H9 (cell line): ENCODE results near the gene YAP1. TPM values are rescaled to one million over a fixed set of nuclear protein-coding genes. Genes with fewer than 3 reads are reported as not detected.

Experiments
- DNase-seq: peaks from one replicate; pipeline ENCODE4 v3.0.0-alpha.2; 2017
- H2AFZ ChIP-seq: one replicate; pipeline ENCODE4 v1.6.1; 2013; ENCODE audit warnings: mild to moderate bottlenecking, low read length, control low read depth, moderate library complexity
- H2AK5ac ChIP-seq: 2 replicates; pipeline ENCODE4 v1.6.1; 2013; ENCODE audit warnings: low read length, control low read depth, mixed read lengths; ENCODE audit not compliant: insufficient read length
- H2BK120ac ChIP-seq: one replicate; pipeline ENCODE4 v1.6.1; 2013; ENCODE audit warnings: low read depth, mild to moderate bottlenecking, low read length, control low read depth, inconsistent platforms; ENCODE audit not compliant: poor library complexity, severe bottlenecking
- H2BK12ac ChIP-seq: 2 replicates; pipeline ENCODE4 v1.6.1; 2013; ENCODE audit warnings: low read length, control low read depth, mixed read lengths, low read depth; ENCODE audit not compliant: insufficient read length
- H2BK15ac ChIP-seq: 2 replicates; pipeline ENCODE4 v1.6.1; 2013; ENCODE audit warnings: low read depth, low read length, control low read depth
- H2BK20ac ChIP-seq: one replicate; pipeline ENCODE4 v1.6.1; 2013; ENCODE audit warnings: low read depth, mild to moderate bottlenecking, low read length, control low read depth, inconsistent platforms; ENCODE audit not compliant: poor library complexity, severe bottlenecking
- H2BK5ac ChIP-seq: 2 replicates; pipeline ENCODE4 v1.6.1; 2013; ENCODE audit warnings: low read length, control low read depth, mixed read lengths; ENCODE audit not compliant: insufficient read length
- H3K14ac ChIP-seq: 2 replicates; pipeline ENCODE4 v1.6.1; 2013; ENCODE audit warnings: low read length, control low read depth; ENCODE audit not compliant: insufficient read depth
- H3K18ac ChIP-seq: 2 replicates; pipeline ENCODE4 v1.6.1; 2013; ENCODE audit warnings: low read depth, mild to moderate bottlenecking, mixed read lengths, low read length, control low read depth; ENCODE audit not compliant: insufficient read length
- H3K23ac ChIP-seq: 2 replicates; pipeline ENCODE4 v1.6.1; 2013; ENCODE audit warnings: low read length, control low read depth, mixed read lengths, low read depth; ENCODE audit not compliant: insufficient read length
- H3K23me2 ChIP-seq: 2 replicates; pipeline ENCODE4 v1.6.1; 2013; ENCODE audit warnings: low read depth, mild to moderate bottlenecking, mixed read lengths, low read length, control low read depth; ENCODE audit not compliant: insufficient read length, poor library complexity, severe bottlenecking
- H3K27ac ChIP-seq: 2 replicates; pipeline ENCODE4 v1.5.1; 2013; ENCODE audit warnings: low read length, control low read depth, mixed read lengths, low read depth; ENCODE audit not compliant: insufficient read length
- H3K27me3 ChIP-seq: 2 replicates; pipeline ENCODE4 v1.6.1; 2013; ENCODE audit warnings: low read length, control low read depth, inconsistent platforms; ENCODE audit not compliant: insufficient read depth
- H3K4ac ChIP-seq: 2 replicates; pipeline ENCODE4 v1.6.1; 2013; ENCODE audit warnings: low read depth, mild to moderate bottlenecking, control low read depth, inconsistent platforms, low read length, moderate library complexity
- H3K4me1 ChIP-seq: 2 replicates; pipeline ENCODE4 v1.6.1; 2013; ENCODE audit warnings: low read length, control low read depth, inconsistent platforms; ENCODE audit not compliant: insufficient read depth
- H3K4me2 ChIP-seq: 2 replicates; pipeline ENCODE4 v1.6.1; 2013; ENCODE audit warnings: low read length, control low read depth, mixed read lengths; ENCODE audit not compliant: insufficient read length, insufficient read depth
- H3K56ac ChIP-seq: 2 replicates; pipeline ENCODE4 v1.6.1; 2013; ENCODE audit warnings: low read depth, mild to moderate bottlenecking, mixed read lengths, low read length, control low read depth; ENCODE audit not compliant: insufficient read length
- H3K79me1 ChIP-seq: 2 replicates; pipeline ENCODE4 v1.6.1; 2013; ENCODE audit warnings: low read depth, mild to moderate bottlenecking, moderate library complexity, low read length, control low read depth, inconsistent platforms; ENCODE audit not compliant: insufficient read depth, poor library complexity, severe bottlenecking
- H3K79me2 ChIP-seq: 2 replicates; pipeline ENCODE4 v1.6.1; 2013; ENCODE audit warnings: low read length, control low read depth, inconsistent platforms; ENCODE audit not compliant: insufficient read depth
- H3K9ac ChIP-seq: 2 replicates; pipeline ENCODE4 v1.6.1; 2013; ENCODE audit warnings: low read length, control low read depth, mixed read lengths; ENCODE audit not compliant: insufficient read length; ENCODE audit errors: extremely low read depth
- H3K9me3 ChIP-seq: one replicate; pipeline ENCODE4 v1.6.1; 2013; ENCODE audit warnings: low read depth, low read length, inconsistent platforms; ENCODE audit not compliant: control insufficient read depth
- H3T11ph ChIP-seq: one replicate; pipeline ENCODE4 v1.6.1; 2013; ENCODE audit warnings: mild to moderate bottlenecking, low read length, control low read depth, inconsistent platforms
- H4K20me1 ChIP-seq: one replicate; pipeline ENCODE4 v1.6.1; 2013; ENCODE audit not compliant: control insufficient read depth, insufficient read length, insufficient read depth
- H4K5ac ChIP-seq: 2 replicates; pipeline ENCODE4 v1.6.1; 2013; ENCODE audit warnings: low read depth, mild to moderate bottlenecking, mixed read lengths, low read length, control low read depth; ENCODE audit not compliant: insufficient read length
- H4K8ac ChIP-seq: replicated peaks from 2 replicates; pipeline ENCODE4 v1.6.1; 2013; ENCODE audit warnings: low read length, control low read depth, mixed read lengths, low read depth; ENCODE audit not compliant: insufficient read length
- H4K91ac ChIP-seq: 2 replicates; pipeline ENCODE4 v1.6.1; 2013; ENCODE audit warnings: low read depth, mild to moderate bottlenecking, moderate library complexity, mixed read lengths, low read length, control low read depth; ENCODE audit not compliant: insufficient read length
- H3K27ac Mint-ChIP-seq, 3 experiments: 2 replicates in 2 of 3; 3 replicates in 1 of 3; pipeline ENCODE4 v1.8.0; 2020 to 2021; ENCODE audit warnings: mixed read lengths in 3 of 3, mild to moderate bottlenecking in 1 of 3, moderate library complexity in 1 of 3
- H3K27me3 Mint-ChIP-seq: 2 replicates; pipeline ENCODE4 v1.8.0; 2021; ENCODE audit warnings: low read depth, mild to moderate bottlenecking, moderate library complexity, mixed read lengths
- H3K36me3 Mint-ChIP-seq, 3 experiments: 2 replicates in 2 of 3; 3 replicates in 1 of 3; pipeline ENCODE4 v1.8.0; 2020 to 2021; ENCODE audit warnings: low read depth in 3 of 3, mixed read lengths in 3 of 3; ENCODE audit not compliant: insufficient read depth in 1 of 3
- H3K4me1 Mint-ChIP-seq, 2 experiments: 2 replicates each; pipeline ENCODE4 v1.8.0; 2020; ENCODE audit warnings: mixed read lengths in 2 of 2
- H3K4me3 Mint-ChIP-seq, 2 experiments: 2 replicates in 1 of 2; 3 replicates in 1 of 2; pipeline ENCODE4 v1.8.0; 2020 to 2021; ENCODE audit warnings: mild to moderate bottlenecking in 2 of 2, mixed read lengths in 2 of 2, moderate library complexity in 1 of 2
- H3K9me3 Mint-ChIP-seq, 2 experiments: 2 replicates in 1 of 2; 3 replicates in 1 of 2; pipeline ENCODE4 v1.8.0; 2020; ENCODE audit warnings: mild to moderate bottlenecking in 2 of 2, mixed read lengths in 2 of 2, moderate library complexity in 1 of 2
- CTCF ChIP-seq: fragments of 200-600 bp; sonication (generic); conservative IDR thresholded peaks from 3 replicates; pipeline ENCODE4 v1.8.0; 2021; ENCODE audit warnings: antibody characterized with exemption, mild to moderate bottlenecking
- WGBS: extraction: QIAGEN DNeasy Blood & Tissue Kit; methylation state at CpG from one replicate; pipeline ENCODE4 v1.1.7; 2013; ENCODE audit warnings: missing lambda C conversion rate, low lambda C conversion rate, mixed read lengths; ENCODE audit not compliant: insufficient read length; ENCODE audit errors: extremely low coverage; 5-methylcytosine and 5-hydroxymethylcytosine counted together
- total RNA-seq: library from RNA; stranded (reverse); gene quantifications from 2 replicates; pipeline ENCODE4 v1.2.1, GENCODE V29; 2021

YAP1 gene
- total RNA-seq, 1 experiment from 2014 or later = 124 TPM

- Histone ChIP-seq H4K5ac (no peak overlapping the region), H3K18ac (no peak overlapping the region), H2BK12ac (no peak overlapping the region), H3K4me2 (peak overlapping the region; percentile 14), H2BK20ac (no peak overlapping the region), H4K91ac (no peak overlapping the region), H2BK5ac (no peak overlapping the region), H3K23me2 (no peaks in the 10 kb centered on the region), H3K4ac (no peak overlapping the region), H3K27me3 (no peaks in the 10 kb centered on the region), H2BK120ac (no peak overlapping the region), H3K14ac (no peak overlapping the region), H3T11ph (no peak overlapping the region), H3K4me1 (peaks cover 4% of the 10 kb centered on the region), H4K8ac (no peak overlapping the region), H3K23ac (no peak overlapping the region), H2AK5ac (no peak overlapping the region), H3K9ac (no peak overlapping the region), H2BK15ac (no peak overlapping the region), H3K9me3 (no peaks in the 10 kb centered on the region), H3K27ac (peak overlapping the region; percentile 80), H2AFZ (no peak overlapping the region), H3K79me1 (no peaks in the 10 kb centered on the region), H4K20me1 (no peaks in the 10 kb centered on the region), H3K56ac (no peak overlapping the region), H3K79me2 (no peaks in the 10 kb centered on the region)
- Mint-ChIP-seq H3K9me3 (peaks cover 7 to 10% of the 10 kb centered on the region in 2 experiments), H3K36me3 (peaks cover 11 to 18% (median 17%) of the 10 kb centered on the region in 3 experiments), H3K27me3 (no peaks in the 10 kb centered on the region), H3K4me3 (peak overlapping the region; percentile 27 to 61), H3K27ac (peak overlapping the region; percentile 94 to 98 (median 95)), H3K4me1 (peaks cover 52 to 56% of the 10 kb centered on the region in 2 experiments)
- no CpG with 5 or more reads among the region's 2 CpGs for WGBS
- DNase-seq = peak; percentile 81
- no peak for TF ChIP-seq CTCF
Observed at GRCh38 chr11:102197670-102198139, 87.5 kb downstream of the YAP1 start.
